Upper lobe of left lung (tissue), 6 donors: ENCODE measurements around the gene TBX15. TPM values are rescaled to one million over a fixed set of nuclear protein-coding genes. Genes with fewer than 3 reads are reported as not detected.

Experiments used
- ATAC-seq, 2 donors: fragments of 200-7000 bp; cut with Tn5 transposase; one replicate each; pipeline ENCODE4 v1.9.1; 2022; ENCODE audit warnings: mild to moderate bottlenecking in 2 of 2, moderate library complexity in 2 of 2; ENCODE audit not compliant: low FRiP score in 2 of 2
- DNase-seq, 2 donors: peaks; one replicate each; pipeline ENCODE4 v3.0.0-alpha.2; 2019 to 2020
- H3K27ac ChIP-seq, 4 donors: fragments of 200-600 bp; sonication (generic); one replicate each; pipeline ENCODE4 v1.5.1; 2016 to 2019
- H3K27me3 ChIP-seq, 4 donors: fragments of 200-600 bp; sonication (generic); one replicate each; pipeline ENCODE4 v1.5.1; 2017 to 2019
- H3K36me3 ChIP-seq, 4 donors: fragments of 200-600 bp; sonication (generic); one replicate each; pipeline ENCODE4 v1.5.1; 2016 to 2019
- H3K4me1 ChIP-seq, 4 donors: fragments of 200-600 bp; sonication (generic); one replicate each; pipeline ENCODE4 v1.5.1; 2018 to 2019
- H3K4me3 ChIP-seq, 4 donors: fragments of 200-600 bp; sonication (generic); one replicate each; pipeline ENCODE4 v1.5.1; 2017 to 2019; ENCODE audit warnings: mild to moderate bottlenecking in 2 of 4, moderate library complexity in 1 of 4
- H3K9me3 ChIP-seq, 4 donors: fragments of 200-600 bp; sonication (generic); one replicate each; pipeline ENCODE4 v1.5.1; 2018 to 2019
- EP300 ChIP-seq, 4 donors: sonication (generic); formaldehyde crosslinking; IDR thresholded peaks; one replicate each; pipeline ENCODE4 v1.5.1; 2017; ENCODE audit warnings: antibody characterized with exemption in 4 of 4, control low read depth in 2 of 4
- POLR2A ChIP-seq, 4 donors: fragments of 450-650 bp; IDR thresholded peaks; one replicate each; pipeline ENCODE4 v1.5.1; 2016 to 2017; ENCODE audit warnings: antibody characterized with exemption in 4 of 4, mild to moderate bottlenecking in 2 of 4
- POLR2AphosphoS5 ChIP-seq, 2 donors: sonication (generic); formaldehyde crosslinking; IDR thresholded peaks; one replicate each; pipeline ENCODE4 v1.5.1; 2017; ENCODE audit warnings: antibody characterized with exemption in 2 of 2
- WGBS, 2 donors: methylation state at CpG; one replicate each; pipeline ENCODE4 v1.1.5; 2017 to 2018; 5-methylcytosine and 5-hydroxymethylcytosine counted together
- total RNA-seq, 6 donors: library from RNA; depleted of rRNA in 4 of 6; stranded (reverse); fragments of >200 nt in 4 of 6; gene quantifications; one replicate each; pipeline versions ENCODE4 v1.1.0 to v1.2.1, GENCODE V29; 2016 to 2021
- TF ChIP-seq, protein P1 (sequence below), 6 experiments: fragments of 450-650 bp in 4 of 6; fragments of 200-600 bp in 2 of 6; sonication (generic) in 2 of 6; IDR thresholded peaks; one replicate each; pipeline ENCODE4 v1.5.1; 2016 to 2019; ENCODE audit warnings: antibody characterized with exemption in 6 of 6
- donor health status: DM: no; HTN: no; CAD: no; lungs with moderate emphysema.
- donor health status: DM: no; HTN: yes; CAD: no; lungs with severe emphysema.

Gene TBX15
- total RNA-seq, 6 donors from 2014 or later = 0.13 to 1.2 (median 0.39) TPM; not detected in 1

- Histone ChIP-seq H3K27me3 (peaks cover 0 to 68% (median 16%) of the 10 kb centered on the region in 4 donors), H3K36me3 (no peaks in the 10 kb centered on the region), H3K4me3 (no peak overlapping the region), H3K9me3 (no peaks in the 10 kb centered on the region), H3K4me1 (peaks cover 12 to 34% (median 17%) of the 10 kb centered on the region in 4 donors), H3K27ac (no peak overlapping the region)
- ATAC-seq = no peak
- DNase-seq = no peak
- no peak for TF ChIP-seq EP300 (IDR thresholded peaks at IDR 0.05)
- TF ChIP-seq POLR2AphosphoS5 (IDR thresholded peaks at IDR 0.05) = no peak
- no peak for TF ChIP-seq POLR2A (IDR thresholded peaks at IDR 0.05)
- TF ChIP-seq, protein P1, sequence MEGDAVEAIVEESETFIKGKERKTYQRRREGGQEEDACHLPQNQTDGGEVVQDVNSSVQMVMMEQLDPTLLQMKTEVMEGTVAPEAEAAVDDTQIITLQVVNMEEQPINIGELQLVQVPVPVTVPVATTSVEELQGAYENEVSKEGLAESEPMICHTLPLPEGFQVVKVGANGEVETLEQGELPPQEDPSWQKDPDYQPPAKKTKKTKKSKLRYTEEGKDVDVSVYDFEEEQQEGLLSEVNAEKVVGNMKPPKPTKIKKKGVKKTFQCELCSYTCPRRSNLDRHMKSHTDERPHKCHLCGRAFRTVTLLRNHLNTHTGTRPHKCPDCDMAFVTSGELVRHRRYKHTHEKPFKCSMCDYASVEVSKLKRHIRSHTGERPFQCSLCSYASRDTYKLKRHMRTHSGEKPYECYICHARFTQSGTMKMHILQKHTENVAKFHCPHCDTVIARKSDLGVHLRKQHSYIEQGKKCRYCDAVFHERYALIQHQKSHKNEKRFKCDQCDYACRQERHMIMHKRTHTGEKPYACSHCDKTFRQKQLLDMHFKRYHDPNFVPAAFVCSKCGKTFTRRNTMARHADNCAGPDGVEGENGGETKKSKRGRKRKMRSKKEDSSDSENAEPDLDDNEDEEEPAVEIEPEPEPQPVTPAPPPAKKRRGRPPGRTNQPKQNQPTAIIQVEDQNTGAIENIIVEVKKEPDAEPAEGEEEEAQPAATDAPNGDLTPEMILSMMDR (IDR thresholded peaks at IDR 0.05) = no peak
- 8 to 12% methylated on average over 27 of the region's 27 CpGs for WGBS, 2 donors
These were observed 11.4 kb upstream of the TBX15 start for GRCh38 chr1:118999348-119000071.

DNA sequence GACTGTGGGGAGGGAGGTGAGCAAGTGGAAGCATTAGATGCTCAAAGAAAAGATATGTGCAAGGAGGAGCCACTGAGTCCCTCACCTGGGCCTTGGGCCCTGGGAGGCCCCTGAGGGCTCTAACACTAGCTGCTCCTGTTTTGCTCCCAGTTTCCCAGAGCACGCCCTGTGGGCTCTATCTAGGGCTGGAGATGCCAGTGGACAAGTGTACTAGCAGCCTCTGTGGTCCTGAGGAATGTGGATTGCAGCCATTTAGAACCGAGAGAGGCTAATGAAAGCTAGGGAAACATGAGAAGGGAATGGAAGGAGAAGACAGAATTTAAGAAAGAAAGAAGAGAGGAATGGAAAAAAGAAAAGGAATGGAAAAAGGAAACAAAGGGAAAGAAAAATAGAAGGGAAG is 10.0 kb upstream of the TBX15 start:
- no peaks in the 10 kb centered on the region for H3K36me3 ChIP-seq
- 34 to 49% methylated on average over 2 of the region's 2 CpGs for WGBS, 2 donors
- TF ChIP-seq POLR2AphosphoS5 (IDR thresholded peaks at IDR 0.05) = no peak
- TF ChIP-seq EP300 (IDR thresholded peaks at IDR 0.05) = no peak
- no peak for TF ChIP-seq POLR2A (IDR thresholded peaks at IDR 0.05)
- TF ChIP-seq, protein P1 (IDR thresholded peaks at IDR 0.05) = no peak
- no peak for ATAC-seq
- H3K27me3 ChIP-seq = peaks cover 0 to 73% (median 15%) of the 10 kb centered on the region in 4 donors
- no peak overlapping the region for H3K27ac ChIP-seq
- no peak for DNase-seq
- no peaks in the 10 kb centered on the region for H3K9me3 ChIP-seq
- no peak overlapping the region for H3K4me3 ChIP-seq
- H3K4me1 ChIP-seq = peaks cover 12 to 34% (median 17%) of the 10 kb centered on the region in 4 donors

GRCh38 chr1:118997225-118997624 is 9.1 kb upstream of the TBX15 start:
- no peak overlapping the region for H3K27ac ChIP-seq
- H3K27me3 ChIP-seq = peaks cover 0 to 72% (median 20%) of the 10 kb centered on the region in 4 donors
- no peak for ATAC-seq
- no peak overlapping the region for H3K4me3 ChIP-seq
- H3K4me1 ChIP-seq = peaks cover 12 to 33% (median 17%) of the 10 kb centered on the region in 4 donors
- H3K9me3 ChIP-seq = no peaks in the 10 kb centered on the region
- H3K36me3 ChIP-seq = no peaks in the 10 kb centered on the region
- TF ChIP-seq EP300 (IDR thresholded peaks at IDR 0.05) (no peak), POLR2A (IDR thresholded peaks at IDR 0.05) (no peak), POLR2AphosphoS5 (IDR thresholded peaks at IDR 0.05) (no peak)
- TF ChIP-seq, protein P1 (IDR thresholded peaks at IDR 0.05) = no peak
- 12 to 20% methylated on average over 4 to 7 of the region's 7 CpGs for WGBS, 2 donors
- DNase-seq = no peak

GRCh38 chr1:118995312-118996016 is 7.3 kb upstream of the TBX15 start:
- no peak overlapping the region for H3K27ac ChIP-seq
- ATAC-seq (no peak), DNase-seq (no peak)
- peaks cover 0 to 76% (median 18%) of the 10 kb centered on the region in 4 donors for H3K27me3 ChIP-seq
- H3K4me3 ChIP-seq = no peak overlapping the region
- 49 to 52% methylated on average over 3 of the region's 3 CpGs for WGBS, 2 donors
- peaks cover 0 to 15% (median 3%) of the 10 kb centered on the region in 4 donors for H3K4me1 ChIP-seq
- H3K36me3 ChIP-seq = no peaks in the 10 kb centered on the region
- no peak for TF ChIP-seq POLR2A (IDR thresholded peaks at IDR 0.05)
- H3K9me3 ChIP-seq = no peaks in the 10 kb centered on the region

DNA sequence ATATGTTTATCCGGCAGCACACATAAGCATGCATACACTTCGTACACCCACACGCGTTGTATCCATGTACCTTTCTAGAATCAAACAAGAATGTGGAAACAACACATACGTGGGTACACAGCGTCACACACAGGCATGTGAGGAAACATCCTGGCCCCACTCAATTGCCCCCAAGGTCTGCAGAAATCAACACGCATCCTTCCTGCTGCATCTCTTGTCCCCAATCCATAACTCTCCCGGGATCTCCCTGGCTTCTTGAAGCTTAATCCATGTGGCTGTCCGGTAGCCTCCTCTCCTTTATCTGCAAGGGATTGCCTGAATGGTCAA is 5.5 kb upstream of the TBX15 start:
- no peak overlapping the region for H3K4me3 ChIP-seq
- no peaks in the 10 kb centered on the region for H3K9me3 ChIP-seq
- ATAC-seq (no peak), DNase-seq (no peak)
- H3K4me1 ChIP-seq = peaks cover 0 to 3% (median 0%) of the 10 kb centered on the region in 4 donors
- TF ChIP-seq POLR2A (IDR thresholded peaks at IDR 0.05) (no peak), EP300 (IDR thresholded peaks at IDR 0.05) (no peak), POLR2AphosphoS5 (IDR thresholded peaks at IDR 0.05) (no peak)
- TF ChIP-seq, protein P1 (IDR thresholded peaks at IDR 0.05) = no peak
- H3K27me3 ChIP-seq = peaks cover 2 to 75% (median 25%) of the 10 kb centered on the region in 4 donors
- 14 to 22% methylated on average over 8 to 9 of the region's 9 CpGs for WGBS, 2 donors
- H3K27ac ChIP-seq = no peak overlapping the region
- no peaks in the 10 kb centered on the region for H3K36me3 ChIP-seq
